GM23338 (cell line): ENCODE results near the gene FGF19. TPM values are rescaled to one million over a fixed set of nuclear protein-coding genes. Genes with fewer than 3 reads are reported as not detected.

Experiments used
- ATAC-seq: fragments of 200-7000 bp; cut with Tn5 transposase; 3 replicates; pipeline ENCODE4 v1.9.1; 2020
- DNase-seq: peaks from one replicate; pipeline ENCODE4 v3.0.0-alpha.2; 2015; ENCODE audit warnings: low spot score
- H2AFZ ChIP-seq: fragments of 200-600 bp; sonication (generic); 2 replicates; pipeline ENCODE4 v1.8.0; 2016; ENCODE audit warnings: antibody characterized with exemption, mild to moderate bottlenecking, moderate library complexity
- H3F3A ChIP-seq: fragments of 200-600 bp; sonication (generic); replicated peaks from 2 replicates; pipeline ENCODE4 v1.8.0; 2017; ENCODE audit warnings: antibody characterized with exemption, mixed run types, low read depth
- H3K27ac ChIP-seq: fragments of 200-600 bp; sonication (generic); 2 replicates; pipeline ENCODE4 v1.6.1; 2016; ENCODE audit warnings: low read depth
- H3K27me3 ChIP-seq: fragments of 200-600 bp; sonication (generic); 2 replicates; pipeline ENCODE4 v1.8.0; 2016; ENCODE audit warnings: mild to moderate bottlenecking, mixed run types, moderate library complexity; ENCODE audit not compliant: insufficient read depth
- H3K36me3 ChIP-seq: fragments of 200-600 bp; sonication (generic); 2 replicates; pipeline ENCODE4 v1.8.0; 2016; ENCODE audit warnings: mild to moderate bottlenecking; ENCODE audit not compliant: insufficient read depth
- H3K4me1 ChIP-seq: fragments of 200-600 bp; sonication (generic); 2 replicates; pipeline ENCODE4 v1.8.0; 2016; ENCODE audit warnings: mild to moderate bottlenecking, moderate library complexity; ENCODE audit not compliant: insufficient read depth
- H3K4me2 ChIP-seq: fragments of 200-600 bp; sonication (generic); 2 replicates; pipeline ENCODE4 v1.7.1; 2017; ENCODE audit warnings: mixed run types
- H3K4me3 ChIP-seq: fragments of 200-600 bp; sonication (generic); 2 replicates; pipeline ENCODE4 v1.6.1; 2016; ENCODE audit warnings: mixed run types
- H3K79me2 ChIP-seq: fragments of 200-600 bp; sonication (generic); replicated peaks from 2 replicates; pipeline ENCODE4 v1.8.0; 2017; ENCODE audit warnings: mild to moderate bottlenecking; ENCODE audit not compliant: insufficient read depth
- H3K9me2 ChIP-seq: fragments of 200-600 bp; sonication (generic); 2 replicates; pipeline ENCODE4 v1.8.0; 2017; ENCODE audit not compliant: insufficient read depth
- H4K20me1 ChIP-seq: fragments of 200-600 bp; sonication (generic); replicated peaks from 2 replicates; pipeline ENCODE4 v1.8.0; 2017; ENCODE audit warnings: mild to moderate bottlenecking; ENCODE audit not compliant: insufficient read depth
- H3K27ac Mint-ChIP-seq: 2 replicates; pipeline ENCODE4 v1.8.0; 2020; ENCODE audit warnings: inconsistent platforms, mild to moderate bottlenecking, moderate library complexity, mixed read lengths
- H3K27me3 Mint-ChIP-seq: 3 replicates; pipeline ENCODE4 v1.8.0; 2022; ENCODE audit warnings: low read depth, mild to moderate bottlenecking, moderate library complexity, mixed read lengths, inconsistent platforms; ENCODE audit not compliant: insufficient read depth, poor library complexity
- H3K36me3 Mint-ChIP-seq: 3 replicates; pipeline ENCODE4 v1.8.0; 2021; ENCODE audit warnings: low read depth, mild to moderate bottlenecking, inconsistent platforms, moderate library complexity, mixed read lengths
- H3K4me1 Mint-ChIP-seq: 3 replicates; pipeline ENCODE4 v1.8.0; 2020; ENCODE audit warnings: mild to moderate bottlenecking, inconsistent platforms, mixed read lengths
- H3K4me3 Mint-ChIP-seq: 3 replicates; pipeline ENCODE4 v1.8.0; 2021; ENCODE audit warnings: moderate library complexity, mild to moderate bottlenecking, inconsistent platforms, mixed read lengths
- H3K9me3 Mint-ChIP-seq: 3 replicates; pipeline ENCODE4 v1.8.0; 2020; ENCODE audit warnings: moderate library complexity, mild to moderate bottlenecking, inconsistent platforms, mixed read lengths
- CREB1 ChIP-seq: fragments of 250-450 bp; sonication (Bioruptor Pico); IDR thresholded peaks from 2 replicates; pipeline ENCODE4 v1.5.0; 2020; ENCODE audit warnings: low read depth, mild to moderate bottlenecking, moderate library complexity
- CTCF ChIP-seq, 2 experiments: fragments of 200-600 bp in 1 of 2; sonication (generic) in 1 of 2; conservative IDR thresholded peaks; 2 replicates each; pipeline versions ENCODE4 v1.5.1 to v1.6.1; 2016 to 2017; ENCODE audit warnings: antibody characterized with exemption in 2 of 2, low read depth in 2 of 2, mild to moderate bottlenecking in 2 of 2, moderate library complexity in 1 of 2
- ETS1 ChIP-seq: IDR thresholded peaks from 2 replicates; pipeline ENCODE4 v1.6.1; 2016; ENCODE audit warnings: antibody characterized with exemption
- JUNB ChIP-seq: IDR thresholded peaks from one replicate; pipeline ENCODE4 v1.6.1; 2016; ENCODE audit warnings: antibody characterized with exemption; ENCODE audit not compliant: unreplicated experiment
- ZNF114 ChIP-seq: fragments of 250-450 bp; sonication (Bioruptor Pico); IDR thresholded peaks from 2 replicates; pipeline ENCODE4 v1.5.0; 2020; ENCODE audit warnings: mild to moderate bottlenecking, moderate library complexity
- ZNF462 ChIP-seq: fragments of 250-450 bp; sonication (Bioruptor Pico); IDR thresholded peaks from 2 replicates; pipeline ENCODE4 v1.5.0; 2020; ENCODE audit warnings: mild to moderate bottlenecking, moderate library complexity
- polyA plus RNA-seq: library from polyadenylated mRNA; unstranded; fragments of >200 nt; fragmentation: Nextera tagmentation; extraction: Ambion mirVana; gene quantifications from 2 replicates; pipeline ENCODE4 v1.2.1, GENCODE V29; 2016
- total RNA-seq: library from RNA; depleted of rRNA; stranded (reverse); fragments of >200 nt; shearing (Covaris generic); gene quantifications from 2 replicates; pipeline ENCODE4 v1.2.3, GENCODE V29; 2014

The FGF19 gene
- total and polyA plus RNA-seq, 2 experiments from 2014 or later: 21.7 to 36.1 TPM

- Mint-ChIP-seq H3K9me3 (no peaks in the 10 kb centered on the region; the same call in 2 of the 3 replicates), H3K4me3 (no peak overlapping the region; the same call in 2 of the 3 replicates), H3K36me3 (peaks cover 81% of the 10 kb centered on the region), H3K4me1 (peaks cover 2% of the 10 kb centered on the region), H3K27me3 (peaks cover 15% of the 10 kb centered on the region), H3K27ac (no peak overlapping the region)
- Histone ChIP-seq H3K27ac (no peak overlapping the region), H2AFZ (no peak overlapping the region), H3K9me2 (no peaks in the 10 kb centered on the region), H3F3A (0 out of 2 replicates have a peak, but pooled peaks cover 4% of the 10 kb centered on the region), H3K4me3 (no peak overlapping the region), H3K27me3 (no peaks in the 10 kb centered on the region), H3K79me2 (0 out of 2 replicates have a peak, but pooled peaks cover 3% of the 10 kb centered on the region), H3K4me2 (no peak overlapping the region), H3K4me1 (no peaks in the 10 kb centered on the region), H4K20me1 (peaks cover 7% of the 10 kb centered on the region), H3K36me3 (peaks cover 18% of the 10 kb centered on the region)
- no peak for DNase-seq
- TF ChIP-seq ZNF462 (CRISPR knock-in tag) (no peak), CTCF (conservative IDR thresholded peaks at IDR 0.05; ENCODE audit: low read depth in 2 of 2) (no peak), JUNB (no peak), ZNF114 (CRISPR knock-in tag) (no peak), CREB1 (CRISPR knock-in tag) (no peak), ETS1 (no peak)
- ATAC-seq: no peak
Measured at GRCh38 chr11:69649576-69649900, 54.3 kb downstream of the FGF19 start.
